Amniotic stem cell (primary cell): ENCODE measurements around the gene TMEM217.

Experiments used
- DNase-seq: peaks from one replicate; lab custom pipeline; 2025; lab: John Stamatoyannopoulos, UW

Gene TMEM217

DNA sequence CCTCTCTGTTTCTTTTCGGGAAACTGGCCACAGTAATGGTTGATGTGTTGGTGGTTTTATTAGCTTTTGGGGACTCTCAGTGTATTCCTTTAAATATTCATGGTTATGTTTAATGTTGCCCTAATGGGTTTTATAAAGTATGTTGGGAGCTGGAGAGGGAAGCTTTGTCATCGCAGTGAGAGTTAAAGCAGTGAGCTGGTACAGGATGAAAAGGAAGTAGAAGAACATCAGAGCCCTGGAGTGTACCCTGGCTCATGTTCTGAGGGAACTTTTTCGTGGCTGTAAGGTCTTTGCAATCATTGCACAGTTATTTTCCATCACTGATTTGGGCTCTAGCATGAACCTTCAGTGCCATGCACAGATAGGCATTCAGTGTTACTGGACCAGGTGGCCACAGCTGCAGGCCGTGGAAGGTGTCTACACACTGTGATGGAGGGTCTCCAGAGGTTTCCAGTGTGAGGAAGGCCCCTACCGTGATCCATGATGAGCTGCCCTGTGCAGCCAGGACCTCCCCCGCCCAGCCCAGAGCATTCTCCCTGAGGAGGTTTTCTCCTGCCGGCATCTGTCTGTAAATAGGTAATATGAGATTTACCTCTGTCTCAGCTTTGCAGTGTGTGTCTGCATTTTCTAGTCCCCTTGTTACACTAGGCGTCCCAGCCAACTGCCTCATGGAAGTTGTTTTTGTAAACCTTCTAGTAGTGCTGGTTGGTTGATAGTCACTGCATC, 22.4 kb upstream of the TMEM217 start:
- DNase-seq = no peak

DNA sequence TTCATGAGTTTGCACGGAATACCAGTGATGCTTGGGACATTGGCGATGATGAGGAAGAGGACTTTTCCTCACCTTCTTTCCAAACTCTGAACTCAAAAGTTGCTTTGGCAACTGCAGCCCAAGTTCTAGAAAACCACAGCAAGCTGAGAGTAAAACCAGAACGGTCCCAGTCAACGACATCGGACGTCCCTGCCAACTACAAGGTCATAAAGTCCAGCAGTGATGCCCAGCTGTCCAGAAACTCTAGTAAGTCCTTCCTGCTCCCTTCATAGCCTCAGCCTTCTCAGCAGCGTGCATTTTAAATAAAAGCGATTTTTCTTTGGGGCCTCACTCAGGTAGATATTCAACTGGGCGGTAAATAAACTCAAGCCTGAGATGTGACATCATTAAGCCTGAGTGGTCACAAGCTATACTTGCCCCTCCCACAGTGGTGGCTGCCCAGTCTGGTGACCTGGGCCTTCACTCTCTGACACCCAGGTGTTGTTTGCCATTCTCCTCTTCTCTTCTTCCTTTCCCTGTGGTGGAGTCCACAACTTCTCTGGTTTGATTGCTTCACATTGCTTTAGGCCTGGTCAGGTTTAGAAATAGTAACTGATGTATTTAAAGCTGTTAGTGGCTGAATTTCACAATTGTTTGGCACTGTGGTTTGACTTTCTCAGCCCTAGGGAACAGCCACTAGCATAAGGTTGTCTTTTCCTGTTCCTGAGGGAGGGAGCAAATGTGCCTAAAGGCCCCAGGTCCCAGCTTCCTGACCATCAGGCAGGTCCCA, 21.6 kb upstream of the TMEM217 start:
- no peak for DNase-seq

DNA sequence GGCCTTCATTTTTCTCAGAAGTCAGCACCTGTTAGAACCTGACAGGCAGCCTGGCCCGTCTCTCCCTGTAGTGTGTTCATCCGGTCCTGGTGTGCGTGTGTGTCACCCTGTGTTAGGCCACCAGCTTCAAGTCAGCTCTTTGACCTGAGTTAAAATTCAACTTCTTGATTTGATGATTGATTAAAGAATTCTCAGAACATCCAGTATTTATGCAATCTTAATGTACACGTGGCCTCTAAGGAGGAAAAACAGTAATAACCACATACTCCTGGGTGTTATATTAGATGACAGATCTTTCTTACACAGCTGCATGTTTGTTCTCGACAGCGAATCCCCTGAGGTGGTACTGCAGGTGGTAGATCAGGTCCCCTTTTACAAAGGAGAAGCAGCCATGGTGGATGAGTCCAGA, 19.1 kb upstream of the TMEM217 start:
- no peak for DNase-seq

DNA sequence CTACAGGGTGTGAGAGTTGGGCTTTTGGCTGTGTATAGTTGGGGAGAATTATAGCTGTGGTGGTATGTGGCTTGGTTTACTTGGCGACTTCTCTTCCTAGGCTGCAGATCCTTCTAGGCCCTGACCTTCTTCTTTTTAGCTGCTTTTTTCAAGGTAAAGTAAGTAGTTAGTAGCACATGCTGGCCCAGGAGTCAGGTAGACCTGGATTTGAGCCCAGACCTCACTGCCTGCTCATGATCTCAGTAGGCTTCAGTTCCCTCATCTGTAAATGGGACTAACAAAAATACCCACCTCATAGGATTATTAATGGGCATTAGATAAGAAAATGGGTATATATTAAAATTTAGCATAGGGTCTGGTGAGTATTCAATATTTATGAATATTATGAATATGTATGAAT, 17.4 kb upstream of the TMEM217 start:
- no peak for DNase-seq

DNA sequence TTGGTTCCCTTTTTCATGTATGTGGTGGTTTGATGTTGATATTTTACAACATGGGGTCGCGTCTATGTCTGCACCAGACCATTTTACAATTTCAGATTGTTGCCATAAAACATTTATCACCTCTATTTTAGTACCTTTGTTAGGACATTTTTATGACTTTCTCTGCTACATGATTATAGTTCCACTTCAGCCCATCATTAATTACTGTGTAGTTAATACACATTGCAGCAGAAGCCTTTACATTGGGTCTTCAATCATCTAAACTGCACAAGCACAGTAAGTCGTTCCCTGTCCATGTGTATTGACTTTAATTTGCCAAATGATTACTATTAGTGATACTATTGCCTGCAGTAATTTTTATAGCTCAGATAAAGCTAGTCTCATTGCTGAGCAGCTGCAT, 15.7 kb upstream of the TMEM217 start:
- DNase-seq = no peak

DNA sequence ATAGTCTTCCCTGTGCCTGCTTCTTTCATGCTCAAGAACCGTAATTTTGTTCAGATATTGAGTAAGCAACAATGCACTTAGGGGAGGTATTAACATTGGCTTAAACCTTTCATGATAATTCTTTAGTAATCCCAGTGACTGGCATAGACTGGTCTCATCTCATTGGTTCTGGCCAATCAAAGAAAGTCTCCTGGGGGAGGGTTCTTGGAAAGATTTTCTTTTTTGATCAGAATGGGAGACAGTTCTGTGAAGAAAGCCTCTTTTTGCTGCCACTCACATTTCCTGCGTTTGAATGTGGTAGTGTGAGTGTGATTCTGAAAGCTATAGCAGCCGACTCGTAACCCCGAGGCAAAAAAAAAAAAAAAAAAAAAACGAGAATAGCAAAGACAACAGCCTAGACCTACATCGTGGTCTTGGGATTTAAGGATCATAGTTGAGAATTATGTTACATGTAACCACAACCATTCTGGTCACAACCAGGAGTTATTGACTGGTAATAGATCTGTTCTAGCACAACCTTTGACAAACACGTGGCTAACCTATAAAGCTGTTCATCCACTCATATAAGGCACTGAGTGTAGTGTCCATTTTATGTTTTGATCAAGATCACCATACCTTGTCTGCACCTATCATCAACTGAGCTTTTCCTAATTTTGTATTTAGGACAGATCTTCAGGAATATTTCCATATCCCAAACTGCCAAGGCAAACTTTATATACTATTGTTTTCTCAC, 15.1 kb upstream of the TMEM217 start:
- DNase-seq = no peak

DNA sequence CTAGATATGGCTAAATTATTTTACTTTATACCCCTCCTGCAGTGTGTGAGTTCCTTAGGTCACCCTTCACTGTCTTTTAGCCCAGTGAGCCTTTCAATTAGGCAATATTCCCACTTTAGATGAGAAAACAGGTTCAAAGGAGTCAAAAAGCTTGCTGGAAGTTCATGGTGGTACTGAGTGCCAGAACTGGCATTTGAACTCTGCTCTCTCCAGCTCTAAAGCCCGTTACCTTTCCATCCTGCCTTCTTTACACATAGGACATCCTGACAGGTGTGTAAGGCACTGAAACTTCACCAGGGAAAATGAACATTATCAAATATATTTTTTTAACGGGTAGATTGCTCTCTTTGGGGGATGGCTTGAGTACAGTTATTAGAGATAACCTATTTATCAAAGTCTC, 11.2 kb upstream of the TMEM217 start:
- no peak for DNase-seq

DNA sequence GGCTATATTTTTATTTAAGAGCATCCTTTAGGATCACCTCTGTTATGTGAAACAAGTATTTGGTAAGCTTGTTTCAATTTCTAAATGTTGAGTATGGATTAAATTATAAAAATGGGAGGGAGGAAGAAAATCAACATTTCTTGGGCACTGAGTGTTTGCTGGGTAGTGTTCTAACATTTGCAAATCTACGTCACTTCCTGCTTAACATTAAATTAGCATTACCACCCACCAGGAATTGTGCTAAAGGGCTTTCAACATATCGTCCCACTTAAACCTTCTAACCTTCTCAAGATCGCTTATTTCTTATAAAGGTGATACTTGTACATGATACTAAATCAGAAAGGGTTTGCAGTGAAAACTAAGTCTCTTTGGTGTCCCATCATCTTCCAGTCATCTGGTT, 7.9 kb upstream of the TMEM217 start:
- no peak for DNase-seq

DNA sequence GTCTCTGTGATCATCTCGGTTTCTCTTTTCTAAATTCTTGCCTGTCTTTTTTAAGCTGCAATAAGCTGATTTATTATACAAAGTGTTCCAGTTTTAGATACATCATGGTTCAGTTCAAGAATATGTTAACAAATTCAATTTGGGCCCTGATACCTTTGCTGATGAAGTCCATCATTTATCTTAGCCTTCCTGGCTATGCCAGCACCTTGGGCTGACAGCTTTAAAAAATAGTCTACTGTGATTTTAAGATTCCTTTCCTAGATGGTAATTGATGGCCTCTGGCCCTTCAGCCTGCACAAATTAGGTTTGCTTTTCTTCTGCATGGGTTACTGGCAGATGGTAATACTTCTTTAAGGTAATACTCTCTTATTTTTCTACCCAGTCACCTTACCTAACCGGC, 7.1 kb upstream of the TMEM217 start:
- DNase-seq = no peak

DNA sequence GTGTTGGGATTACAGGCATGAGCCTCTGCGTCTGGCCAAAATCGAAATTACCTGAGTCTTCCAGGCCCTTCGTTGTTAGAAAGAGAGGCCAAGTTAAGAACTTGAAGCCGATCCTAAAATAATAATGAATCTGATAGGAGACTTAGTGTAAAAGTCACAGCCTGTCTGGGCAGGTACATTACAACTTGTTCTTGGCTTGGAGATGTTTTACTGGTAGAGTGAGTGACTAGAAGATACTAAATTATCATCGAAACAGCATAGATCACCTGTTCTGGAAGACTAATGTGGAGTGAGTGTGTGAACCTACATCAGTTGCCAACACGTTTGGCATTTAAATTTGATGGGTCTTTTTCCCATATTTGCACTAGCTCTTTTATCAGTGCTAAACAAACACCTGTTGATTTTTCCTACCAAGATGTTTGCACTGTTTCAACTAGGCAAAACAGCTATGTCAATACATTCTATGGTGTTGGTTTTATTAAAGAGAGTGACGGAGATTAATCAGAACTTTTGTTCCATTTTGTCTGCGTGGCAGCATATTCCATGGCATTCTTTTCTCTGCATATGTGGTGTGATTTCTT, 4.6 kb upstream of the TMEM217 start:
- no peak for DNase-seq

DNA sequence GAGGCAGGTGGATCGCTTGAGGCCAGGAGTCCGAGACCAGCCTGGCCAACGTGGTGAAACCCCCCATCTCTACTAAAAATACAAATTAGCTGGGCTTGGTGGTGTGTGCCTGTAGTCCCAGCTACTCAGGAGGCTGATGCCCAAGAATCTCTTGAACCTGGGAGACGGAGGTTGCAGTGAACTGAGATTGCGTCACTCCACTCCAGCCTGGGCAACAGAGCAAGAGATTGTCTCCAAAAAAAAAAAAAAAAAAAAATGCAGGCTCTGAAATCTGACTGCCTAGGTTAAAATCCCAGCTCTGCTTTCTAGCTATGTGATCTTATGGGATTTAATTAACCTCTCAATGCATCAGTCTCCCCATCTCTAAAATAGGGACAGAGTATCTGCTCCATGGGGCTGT, 3.3 kb upstream of the TMEM217 start:
- no peak for DNase-seq

DNA sequence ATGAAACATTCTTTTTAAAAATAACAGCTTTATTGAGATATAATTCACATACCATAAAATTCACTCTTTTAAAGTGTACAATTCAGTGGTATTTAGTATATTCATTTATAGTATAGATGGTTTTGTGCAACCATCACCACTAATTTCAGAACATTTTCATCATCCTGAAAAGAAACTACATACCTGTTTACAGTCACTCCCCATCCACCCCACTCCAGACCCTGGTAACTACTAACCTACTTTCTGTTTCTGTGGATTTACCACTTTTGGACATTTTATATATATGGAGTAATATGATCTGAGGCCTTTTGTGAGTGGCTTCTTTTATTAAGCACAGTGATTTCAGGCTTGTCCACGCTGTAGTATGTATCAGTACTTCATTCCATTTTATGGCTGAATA, 2.5 kb upstream of the TMEM217 start:
- no peak for DNase-seq

DNA sequence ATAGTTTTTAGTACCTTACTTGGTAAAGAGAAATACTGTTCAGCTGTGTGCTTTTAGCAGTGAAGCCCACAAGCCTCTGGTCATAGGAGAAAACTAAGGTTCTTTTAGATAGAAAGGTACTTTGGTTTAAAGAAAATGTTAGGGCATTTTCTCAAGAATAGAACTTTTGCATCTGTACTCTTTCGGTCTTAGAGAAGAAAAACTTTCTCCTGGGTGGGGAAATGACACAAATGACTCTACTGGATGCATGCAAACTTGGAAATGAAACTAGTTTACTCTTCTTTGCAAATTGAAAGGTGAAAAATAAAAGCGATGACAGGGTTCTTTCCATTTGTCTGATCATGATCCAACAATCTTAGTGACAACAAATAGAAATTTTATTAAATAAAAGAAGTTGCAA, 2.1 kb upstream of the TMEM217 start:
- DNase-seq = no peak

DNA sequence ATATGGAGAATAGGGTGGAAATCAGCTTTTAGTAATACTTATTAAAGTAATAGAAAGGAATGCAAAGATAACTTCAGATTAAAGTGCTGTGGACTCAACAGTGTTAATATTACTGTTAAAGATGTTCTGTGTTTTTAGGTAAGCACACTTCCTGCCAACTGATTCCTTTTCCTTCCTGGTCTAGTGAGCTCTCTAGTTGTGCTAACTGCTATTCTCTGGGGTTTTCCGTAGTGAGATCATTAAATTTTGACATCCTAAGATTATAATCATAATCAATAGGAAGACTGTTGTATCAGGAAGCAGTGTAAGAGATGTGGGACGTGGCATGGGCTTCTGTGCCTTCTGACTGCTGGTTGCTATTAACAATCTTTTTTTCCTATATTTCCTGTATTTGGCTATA, 1.2 kb upstream of the TMEM217 start:
- DNase-seq = no peak

DNA sequence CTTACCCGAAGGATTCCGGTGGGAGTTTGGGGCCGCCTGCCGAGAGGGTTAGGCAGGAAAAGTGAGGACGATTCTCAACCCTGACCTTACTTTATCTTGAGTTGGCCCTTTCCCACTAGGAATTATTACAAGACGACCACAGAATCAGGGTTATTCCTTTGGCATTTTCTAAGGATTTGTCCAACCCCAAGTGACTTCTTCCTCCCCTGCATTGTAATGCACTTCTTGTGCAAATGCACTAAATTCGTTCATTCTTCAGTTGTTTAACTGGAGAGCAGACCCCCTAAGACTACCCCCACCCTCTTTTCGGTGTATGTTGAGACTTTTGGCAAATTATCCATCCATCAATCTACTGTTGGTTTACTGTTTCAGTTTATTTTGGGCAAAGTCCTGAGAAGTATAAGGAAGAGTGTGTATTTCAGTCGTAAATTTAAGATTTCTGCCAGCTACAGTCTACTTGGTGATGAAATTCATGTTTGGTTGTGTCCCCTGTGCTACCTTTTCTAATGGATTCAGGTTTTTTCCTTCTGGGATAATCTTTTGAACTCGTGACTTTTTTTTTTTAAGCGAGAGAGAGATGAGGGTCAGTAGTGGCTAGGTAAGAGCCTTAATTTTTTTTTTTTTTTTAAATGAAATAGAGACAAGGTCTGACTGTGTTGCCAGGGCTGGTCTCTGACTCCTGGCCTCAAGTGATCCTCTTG, 611 bp upstream of the TMEM217 start:
- DNase-seq = no peak

DNA sequence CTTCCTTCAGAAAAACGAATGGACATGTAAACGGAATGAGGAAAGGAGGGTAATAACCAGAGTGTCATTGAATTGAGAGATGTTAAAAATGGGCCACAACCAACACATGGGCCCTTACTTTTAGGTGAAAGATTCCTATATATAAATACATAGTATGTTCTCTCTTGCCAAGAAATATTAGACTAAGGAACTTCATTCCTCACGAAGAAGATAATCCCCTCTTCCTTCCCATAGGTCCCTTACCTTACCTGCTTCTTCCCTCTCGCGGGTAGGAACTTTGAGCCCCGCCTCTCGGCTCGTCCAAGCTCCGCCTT, 667 bp downstream of the TMEM217 start:
- DNase-seq = no peak

DNA sequence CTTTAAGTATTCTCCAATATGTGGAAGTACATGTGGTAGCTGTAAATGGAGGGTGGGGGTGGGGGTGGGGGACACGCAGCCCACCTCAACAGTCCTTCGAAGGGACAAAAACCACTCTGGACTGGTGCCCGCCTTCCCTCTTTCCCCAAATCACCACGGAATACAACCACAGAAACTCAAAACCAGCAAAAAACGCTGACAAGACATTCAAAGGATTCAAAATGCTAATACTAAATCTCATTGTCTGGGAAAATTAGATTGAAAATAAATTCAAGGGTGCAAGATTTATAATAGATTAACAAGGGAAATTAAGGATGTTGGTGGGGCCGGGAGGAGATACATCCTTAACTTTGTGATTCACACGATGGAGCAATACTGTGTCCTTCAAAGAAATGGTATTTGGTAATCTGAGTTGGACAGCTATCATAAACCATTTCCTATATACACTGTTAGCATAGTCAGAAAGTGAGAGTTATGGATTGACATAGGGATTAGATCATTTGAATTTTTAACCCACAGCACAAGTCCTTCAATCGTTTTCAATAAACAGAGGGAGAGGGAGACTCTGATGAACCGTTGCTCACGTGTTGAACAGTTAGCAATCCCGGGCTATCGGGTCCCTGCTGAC, 1.1 kb downstream of the TMEM217 start:
- DNase-seq = no peak

DNA sequence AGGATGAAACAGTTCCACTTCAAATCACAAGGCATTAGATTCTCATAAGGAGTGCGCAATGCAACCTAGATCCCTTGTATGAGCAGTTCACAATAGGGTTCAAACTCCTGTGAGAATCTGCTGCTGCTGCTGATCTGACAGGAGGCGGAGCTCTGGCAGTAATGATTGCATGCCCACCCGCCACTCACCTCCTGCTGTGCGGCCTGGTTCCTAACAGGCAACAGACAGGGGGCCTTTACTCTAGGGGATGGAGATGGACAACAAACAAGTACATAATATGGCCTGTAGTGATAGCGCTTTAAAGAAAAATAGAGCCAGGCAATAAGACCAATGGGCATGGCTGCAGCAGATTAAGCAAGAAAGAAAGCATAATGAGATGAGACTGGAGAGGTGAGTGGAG, 3.1 kb downstream of the TMEM217 start:
- DNase-seq = no peak

DNA sequence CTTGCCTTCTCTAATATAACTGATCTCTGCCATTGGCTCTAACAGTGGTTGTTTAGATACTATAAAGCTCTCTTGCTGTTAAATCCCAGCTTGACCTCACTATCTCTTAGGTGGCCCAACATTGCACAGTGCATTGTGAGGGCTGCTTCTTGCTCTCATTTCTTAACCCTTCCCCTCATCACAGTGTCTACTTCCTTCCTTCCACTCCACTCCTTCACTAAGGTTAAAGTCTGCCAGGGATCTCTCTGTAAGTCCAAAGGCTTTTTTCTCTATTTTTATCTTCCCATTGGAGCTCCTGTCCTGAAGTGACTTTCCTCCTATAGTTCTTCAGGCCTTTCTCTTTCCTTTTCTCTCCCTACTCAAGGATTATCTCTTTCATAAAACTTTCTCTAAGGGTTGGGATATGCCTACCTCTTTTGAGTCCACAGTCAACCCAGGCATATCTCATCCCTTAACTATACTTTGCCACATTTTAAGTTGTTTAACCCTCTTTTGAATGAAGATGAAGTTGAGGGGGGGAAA, 4.4 kb downstream of the TMEM217 start:
- DNase-seq = no peak

DNA sequence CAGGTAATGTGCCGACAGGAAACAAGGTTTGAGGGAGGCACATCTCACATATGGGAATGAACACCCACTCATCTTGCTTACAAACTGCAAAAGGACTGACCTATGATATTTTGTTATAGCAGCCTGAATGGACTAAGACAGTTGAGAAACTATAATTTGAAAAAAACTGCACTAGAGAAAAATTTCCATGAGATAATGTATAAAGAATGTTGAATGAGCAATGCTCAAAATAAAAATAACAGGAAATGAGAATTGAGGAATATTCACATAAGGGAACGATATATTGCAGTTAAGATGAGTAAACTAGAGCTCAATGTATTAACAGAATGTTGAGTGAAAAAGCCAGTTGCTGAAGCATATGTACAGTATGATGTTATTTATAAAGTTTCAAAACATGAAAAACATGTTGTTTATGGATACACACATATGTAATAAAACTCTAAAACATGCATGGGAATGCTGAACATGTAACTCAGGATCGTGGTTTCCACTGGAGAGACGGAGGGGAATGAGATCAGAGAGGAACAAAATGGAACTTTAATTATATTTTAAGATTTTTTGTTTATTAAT, 6.6 kb downstream of the TMEM217 start:
- DNase-seq = no peak
